NCI-H2029 (cell line): ENCODE data around the gene ATXN2.
"Not testable (repeated sequence)": the region's sequence is repeated elsewhere in the genome, so short reads cannot be mapped to it uniquely, and the experiment has no call there.

Experiments used
- DNase-seq: peaks from one replicate; lab custom pipeline; 2025; lab: John Stamatoyannopoulos, UW

ATXN2 gene

DNA sequence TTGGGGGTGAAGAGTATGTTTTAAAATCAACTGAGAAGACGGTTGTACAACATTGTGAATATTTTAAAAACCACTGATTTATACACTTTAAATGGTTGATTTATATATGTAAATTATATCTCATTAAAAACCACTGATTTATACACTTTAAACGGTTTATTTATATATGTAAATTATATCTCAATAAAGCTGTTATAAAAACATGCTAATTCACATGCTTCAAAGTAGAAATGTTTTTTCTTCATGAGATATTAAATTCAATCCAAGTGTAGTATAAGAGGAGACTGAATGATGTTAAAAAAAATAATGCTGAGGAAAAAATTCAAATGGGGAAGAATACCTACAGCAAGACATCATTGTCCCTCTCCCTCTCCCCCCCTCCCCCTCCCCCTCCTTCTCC is 92.9 kb downstream of the ATXN2 start:
- DNase-seq, result no peak

DNA sequence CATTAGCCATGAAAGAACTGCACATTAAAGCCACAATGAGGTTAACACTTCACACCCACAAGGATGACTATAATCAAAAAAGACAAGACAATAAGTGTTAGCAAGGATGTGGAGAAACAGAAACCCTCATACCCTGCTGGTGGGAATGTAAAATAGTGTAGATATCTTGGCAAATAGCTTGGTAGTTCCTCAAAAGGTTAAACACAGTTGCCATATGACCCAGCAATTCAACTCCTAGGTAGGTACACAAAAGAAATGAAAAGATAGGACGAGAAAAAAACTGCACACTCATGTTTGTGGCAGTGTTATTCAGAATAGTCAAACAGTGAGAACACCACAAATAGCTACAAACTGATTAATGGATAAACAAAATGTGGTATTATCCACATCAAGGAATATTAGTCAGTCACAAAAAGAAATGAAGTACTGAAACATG is 93.5 kb downstream of the ATXN2 start:
- DNase-seq, result no peak

DNA sequence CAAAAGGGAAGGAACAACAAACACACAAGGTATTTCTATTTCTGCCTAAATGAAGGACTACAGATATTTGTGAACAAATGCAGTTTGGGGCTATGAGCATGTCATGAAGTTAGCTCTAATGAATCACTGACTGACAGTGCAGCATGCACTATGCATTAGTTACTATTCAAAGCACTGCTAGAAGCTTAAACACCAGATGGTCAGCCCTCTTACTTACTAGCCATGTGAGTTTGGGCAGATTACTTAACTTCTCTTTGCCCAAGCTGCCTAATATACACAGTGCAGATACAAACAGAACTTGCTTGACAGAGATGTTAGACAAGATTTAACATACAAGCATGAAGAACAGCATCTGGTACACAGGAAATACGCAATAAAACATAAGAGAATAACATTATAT is 96.0 kb downstream of the ATXN2 start:
- DNase-seq, result no peak

DNA sequence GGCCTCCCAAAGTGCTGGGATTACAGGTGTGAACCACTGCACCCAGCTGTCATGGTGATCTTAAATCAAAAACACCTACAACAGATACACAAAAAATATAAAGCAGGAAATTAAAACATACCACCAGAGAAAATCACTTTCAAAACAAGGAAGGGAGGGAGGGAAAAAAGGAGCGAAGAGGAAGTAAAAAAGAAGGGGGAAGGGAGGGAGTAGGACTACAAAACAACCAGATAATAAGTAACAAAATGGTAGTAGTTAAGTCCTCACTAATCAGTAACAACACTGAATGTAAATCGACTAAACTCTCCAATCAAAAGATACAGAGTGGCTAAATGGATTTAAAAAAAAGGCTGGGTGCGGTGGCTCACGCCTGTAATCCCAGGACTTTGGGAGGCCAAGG is 104.4 kb downstream of the ATXN2 start:
- DNase-seq, result no peak

DNA sequence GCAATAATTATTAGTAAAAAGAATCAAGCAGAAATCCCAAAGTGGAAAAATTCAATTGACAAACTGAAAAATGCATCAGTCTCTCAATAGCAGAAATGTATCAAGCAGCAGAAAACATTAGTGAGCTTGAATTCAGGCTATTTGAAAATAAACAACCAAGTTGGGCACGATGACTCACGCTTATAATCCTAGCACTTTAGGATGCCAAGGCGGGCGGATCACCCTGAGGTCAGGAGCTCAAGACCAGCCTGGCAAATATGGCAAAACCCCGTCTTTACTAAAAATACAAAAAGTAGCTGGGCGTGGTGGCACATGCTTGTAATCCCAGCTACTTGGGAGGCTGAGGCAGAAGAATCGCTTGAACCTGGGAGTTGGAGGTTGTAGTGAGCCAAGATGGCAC is 106.1 kb downstream of the ATXN2 start:
- DNase-seq, result not testable (repeated sequence)

DNA sequence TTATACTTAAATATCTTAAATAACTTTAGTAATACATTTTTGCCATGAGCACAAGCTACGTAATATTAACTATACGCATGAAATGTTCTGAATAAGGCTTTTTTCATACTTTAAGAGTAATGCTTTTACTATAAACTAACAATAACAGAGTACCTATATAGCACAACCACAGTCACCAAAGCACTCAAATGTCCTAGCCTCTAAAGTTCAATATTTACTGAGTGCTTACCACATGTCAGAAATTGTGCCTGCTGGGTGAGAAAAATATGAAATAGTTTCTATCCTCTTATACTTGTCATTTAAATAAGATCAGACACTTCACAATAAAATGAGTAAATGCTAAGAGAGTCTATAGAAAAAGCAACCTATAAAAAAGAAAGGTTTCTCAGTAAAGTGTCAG is 110.3 kb downstream of the ATXN2 start:
- no peak for DNase-seq

DNA sequence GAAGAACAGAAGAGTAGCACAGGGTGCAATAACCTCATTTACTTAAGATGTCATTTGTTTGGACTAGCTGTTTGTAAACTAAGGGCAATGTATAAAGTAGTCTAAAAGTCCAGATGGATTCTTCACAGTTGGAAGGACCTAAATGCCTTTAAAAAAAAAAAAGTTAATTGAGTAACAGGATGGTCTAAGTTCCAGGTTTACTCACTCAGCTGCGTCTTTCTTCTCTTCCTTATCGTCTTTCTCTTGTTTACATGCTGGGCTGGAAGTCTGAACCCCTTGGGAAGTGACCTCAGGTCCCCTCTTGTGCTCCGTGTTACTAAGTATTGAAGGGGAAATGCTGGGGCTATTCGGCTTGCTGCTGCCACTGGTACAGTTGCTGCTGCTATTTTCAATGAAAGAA is 110.8 kb downstream of the ATXN2 start:
- DNase-seq, result no peak

DNA sequence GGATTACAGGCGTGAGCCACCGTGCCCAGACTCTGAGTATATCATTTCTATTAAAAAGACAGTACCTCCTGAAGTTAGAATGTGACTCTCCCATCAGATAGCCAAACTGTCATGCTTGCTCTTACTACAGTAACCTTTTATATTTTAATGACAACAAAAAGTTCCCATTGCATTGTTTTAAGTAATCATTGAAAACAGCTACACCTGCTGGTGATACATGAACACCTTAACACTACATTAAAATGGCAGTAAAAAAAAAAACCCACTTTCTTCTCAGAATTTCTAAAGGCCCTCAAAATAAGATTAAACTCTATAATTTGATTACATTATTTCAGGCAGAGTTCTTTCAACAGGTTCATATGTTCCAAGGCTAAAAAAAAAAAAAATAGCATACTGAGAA is 116.7 kb downstream of the ATXN2 start:
- no peak for DNase-seq

DNA sequence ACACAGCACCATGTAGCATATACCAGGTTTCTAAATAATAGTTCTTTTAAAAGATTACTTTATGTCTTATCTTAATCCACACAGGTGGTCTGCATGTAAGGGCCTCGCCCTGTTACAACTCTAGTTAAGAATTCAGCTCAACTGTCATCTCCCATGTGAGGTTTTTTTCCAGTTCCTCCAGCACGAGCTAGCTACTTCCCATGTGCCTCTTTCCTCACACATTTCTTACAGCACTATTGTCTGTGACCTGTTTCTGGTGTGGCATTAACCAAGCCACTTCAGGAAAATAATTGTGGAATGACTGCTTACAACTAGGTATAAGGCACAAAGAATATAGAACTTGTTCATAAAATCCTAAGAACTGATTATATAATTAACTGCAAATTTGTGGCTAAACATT is 127.9 kb downstream of the ATXN2 start:
- no peak for DNase-seq

DNA sequence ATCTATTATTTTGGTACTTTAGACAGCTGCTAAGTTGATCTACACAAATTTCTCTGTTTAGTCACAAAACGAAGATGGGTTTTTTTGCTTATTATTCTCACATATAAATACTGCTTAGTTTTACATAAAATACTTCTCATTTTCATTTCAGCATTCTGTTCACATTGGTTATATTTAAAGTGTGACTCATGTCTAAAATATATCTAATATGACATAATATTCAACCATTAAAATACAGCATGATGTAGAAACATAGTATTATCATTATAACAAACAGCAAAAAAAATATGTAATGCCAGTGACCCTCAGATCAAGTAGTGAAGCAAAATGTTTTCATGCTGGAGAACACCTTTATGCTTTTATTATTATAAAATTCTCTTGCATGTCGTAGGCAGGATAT is 129.7 kb downstream of the ATXN2 start:
- no peak for DNase-seq

DNA sequence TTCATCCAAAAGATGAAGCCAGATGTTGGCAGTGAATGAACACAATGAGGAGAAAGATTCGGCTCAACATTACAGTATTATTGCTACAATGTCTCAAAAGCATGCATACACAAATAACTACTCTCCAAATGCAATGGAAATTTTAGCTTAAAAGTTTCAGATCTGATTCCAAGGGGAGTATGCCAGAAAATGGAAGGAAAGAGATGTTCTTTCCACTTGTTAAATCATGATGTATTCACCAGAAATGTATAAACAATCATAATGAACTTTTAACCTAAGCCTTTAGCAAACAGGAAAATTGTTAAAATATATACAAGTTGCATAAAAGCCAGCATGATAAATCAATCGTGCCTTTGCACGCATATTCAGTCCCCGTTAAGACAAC is 131.3 kb downstream of the ATXN2 start:
- no peak for DNase-seq

DNA sequence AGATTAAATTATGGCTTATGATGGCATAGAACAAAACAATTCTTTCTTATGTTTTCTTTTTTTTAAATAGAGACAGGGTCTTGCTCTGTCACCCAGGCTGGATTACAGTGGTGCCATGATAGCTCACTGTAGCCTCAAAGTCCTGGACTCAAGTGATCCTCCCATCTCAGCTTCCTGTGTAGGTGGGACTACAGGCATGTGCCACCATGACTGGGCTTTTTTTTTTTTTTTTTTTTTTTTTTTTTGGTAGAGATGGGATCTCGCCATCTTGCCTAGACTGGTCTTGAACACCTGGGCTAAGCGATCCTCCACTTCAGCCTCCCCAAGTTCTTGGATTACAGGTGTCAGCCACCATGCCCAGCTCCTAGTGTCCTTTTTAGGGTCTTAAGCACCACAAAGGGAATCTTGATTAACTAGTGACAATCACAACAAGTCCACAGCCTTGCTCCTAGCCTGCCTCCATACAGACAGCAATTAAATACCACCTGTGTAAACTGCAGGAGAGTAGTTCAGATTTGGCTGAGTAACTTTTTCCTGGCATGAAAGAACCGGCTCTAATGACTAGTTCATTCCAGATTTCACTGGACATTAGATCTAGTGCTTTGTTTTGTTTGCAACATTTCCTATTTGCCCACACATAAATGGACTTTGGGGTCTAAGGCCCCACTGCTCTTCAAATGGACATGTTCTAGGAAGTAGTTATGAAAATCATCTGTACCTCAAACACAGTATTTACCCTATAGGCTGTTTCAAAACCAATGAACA is 131.8 kb downstream of the ATXN2 start:
- DNase-seq, result peak; percentile 27

DNA sequence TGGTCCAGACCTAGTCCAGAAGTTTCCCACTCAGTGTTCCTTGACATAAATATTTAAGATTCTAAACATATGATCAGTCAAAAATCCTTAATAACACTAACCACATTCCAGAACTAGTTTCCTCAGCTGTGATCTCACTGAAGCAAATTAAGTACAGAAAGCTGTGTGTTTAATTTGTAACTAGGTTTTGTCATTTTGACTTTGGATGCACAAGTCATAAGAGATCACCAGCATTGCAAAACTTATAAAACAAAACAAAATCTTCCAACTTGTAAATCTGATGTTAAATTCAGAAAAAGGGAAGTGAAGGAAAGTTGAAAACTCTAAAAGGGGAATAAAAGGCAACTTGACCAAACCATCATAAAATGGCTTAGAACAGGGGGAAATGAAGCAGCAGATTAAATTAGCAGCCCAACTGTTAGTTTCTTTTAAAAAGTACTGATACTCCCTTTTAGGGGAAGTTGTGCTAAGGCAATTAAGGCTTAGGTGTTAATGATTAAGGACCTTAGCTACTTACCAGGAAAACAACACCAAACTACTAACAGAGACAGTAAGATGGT is 136.8 kb downstream of the ATXN2 start:
- DNase-seq, result no peak

DNA sequence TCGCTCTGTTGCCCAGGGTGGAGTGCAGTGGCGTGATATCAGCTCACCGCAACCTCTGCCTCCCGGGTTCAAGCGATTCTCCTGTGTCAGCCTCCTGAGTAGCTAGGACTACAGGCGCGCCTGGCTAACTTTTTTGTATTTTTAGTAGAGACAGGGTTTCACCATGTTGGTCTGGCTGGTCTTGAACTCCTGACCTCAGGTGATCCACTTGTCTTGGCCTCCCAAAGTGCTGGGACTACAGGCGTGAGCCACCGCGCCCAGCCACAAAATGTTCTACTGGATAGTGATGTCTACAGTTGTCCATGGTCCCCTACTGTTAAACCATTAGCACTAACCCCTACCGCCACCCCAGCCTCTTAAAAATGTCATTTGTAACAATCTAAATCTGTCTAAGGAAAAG is 139.0 kb downstream of the ATXN2 start:
- DNase-seq, result not testable (repeated sequence)

DNA sequence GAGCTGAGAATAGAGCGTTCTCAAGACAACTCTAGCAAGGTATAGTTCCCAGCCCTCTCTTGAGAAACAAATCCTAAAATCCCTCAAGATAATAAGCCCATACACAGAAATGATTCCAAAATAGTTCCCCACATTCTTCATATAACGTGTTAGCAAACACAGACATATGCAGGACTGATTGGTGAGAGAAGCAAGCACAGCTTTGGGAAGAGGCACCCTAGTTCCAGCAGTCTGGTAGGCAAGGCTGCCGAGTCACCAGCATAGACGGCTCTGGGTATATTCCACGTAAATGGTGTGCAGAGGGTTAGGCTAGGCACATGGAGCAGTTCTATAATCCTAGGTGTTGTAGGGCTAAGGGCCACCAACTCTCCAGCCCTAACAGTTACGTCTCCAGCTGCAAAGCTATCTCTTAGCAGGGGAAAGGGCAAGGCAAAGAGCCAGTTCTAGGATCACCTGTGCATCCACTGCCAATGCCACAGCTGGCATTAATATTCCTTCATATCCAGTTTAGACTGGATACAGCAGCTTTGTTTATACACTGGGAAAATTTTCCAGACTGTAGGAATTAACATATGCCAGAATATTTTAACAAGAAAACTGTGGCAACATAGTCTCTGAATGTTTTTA is 140.5 kb downstream of the ATXN2 start:
- DNase-seq, result no peak

DNA sequence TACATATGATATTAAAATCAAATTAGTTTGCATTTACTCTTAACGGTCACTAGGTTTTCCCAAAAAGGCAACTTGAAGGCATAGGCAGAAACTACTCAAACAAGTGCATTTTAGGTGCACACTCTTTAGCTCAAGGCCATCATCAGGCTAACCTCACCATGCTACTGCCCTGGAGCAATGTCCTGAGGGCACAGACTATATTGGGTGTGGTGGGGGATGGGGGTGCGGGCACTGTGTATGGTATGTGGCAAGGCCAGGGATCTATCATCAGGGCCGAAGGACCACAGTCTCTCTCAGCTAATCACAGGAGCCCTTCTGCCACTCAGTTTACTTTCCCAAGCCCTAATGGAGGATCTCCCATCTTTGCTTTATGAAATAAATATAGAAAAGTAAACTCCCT is 141.5 kb downstream of the ATXN2 start:
- no peak for DNase-seq

DNA sequence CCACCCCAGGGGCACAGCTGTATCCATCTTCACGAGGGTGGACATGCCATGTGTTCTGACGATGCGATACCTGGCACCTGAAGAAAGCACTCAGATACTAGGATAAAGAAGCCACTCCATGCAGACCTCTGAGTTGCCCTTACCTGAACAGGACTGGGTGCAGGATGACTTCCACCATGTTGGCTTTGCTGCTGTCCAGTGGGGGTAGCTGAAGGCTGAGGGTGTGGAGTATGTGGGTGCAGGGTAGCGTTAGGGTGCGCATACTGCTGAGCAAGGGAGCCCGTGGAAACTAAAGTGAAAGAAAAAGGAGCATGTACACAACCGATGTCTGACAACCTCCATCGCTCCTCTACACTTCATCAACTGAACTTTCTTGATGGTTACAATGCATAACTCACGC is 142.0 kb downstream of the ATXN2 start:
- no peak for DNase-seq

DNA sequence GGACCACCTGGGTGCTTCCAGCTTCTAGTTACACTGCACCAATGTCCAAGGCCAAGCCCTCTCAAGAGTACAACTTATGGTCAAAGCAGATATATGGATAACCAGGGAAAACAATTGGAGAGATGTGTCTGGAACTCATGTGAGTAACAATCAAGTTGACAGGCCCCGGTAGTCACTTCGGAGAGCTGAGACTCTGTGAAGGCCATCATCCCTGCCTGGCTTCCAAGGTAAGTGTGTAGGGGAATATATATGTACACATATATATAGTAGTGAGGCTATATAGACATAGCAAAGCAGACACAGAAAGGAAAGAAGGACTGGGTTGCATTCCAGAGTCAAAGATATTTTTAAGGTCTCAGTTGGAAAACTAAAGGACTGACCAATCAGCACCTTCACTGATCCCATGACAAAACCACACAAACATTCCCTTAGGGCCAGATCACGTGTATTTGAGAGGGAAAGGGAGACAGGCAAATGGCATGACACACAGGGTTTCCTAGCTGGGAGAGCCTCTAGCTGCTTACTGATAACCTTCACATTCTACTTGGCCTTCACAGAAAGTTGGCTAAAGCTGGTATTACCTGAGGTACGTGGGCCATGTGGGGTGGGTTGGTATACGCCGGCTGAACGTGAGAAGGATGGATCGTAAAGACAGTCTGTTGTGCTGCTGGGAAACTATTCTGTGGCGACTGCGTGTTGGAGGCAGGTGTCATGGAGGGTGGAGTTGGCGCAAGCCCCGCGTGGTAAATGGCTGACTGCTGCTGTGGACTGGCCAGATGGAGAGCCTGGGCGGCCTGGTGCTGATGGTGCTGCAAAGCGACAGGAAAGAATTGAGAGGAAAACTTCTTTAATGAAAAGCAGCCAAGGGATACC is 143.4 kb downstream of the ATXN2 start:
- DNase-seq, result no peak

DNA sequence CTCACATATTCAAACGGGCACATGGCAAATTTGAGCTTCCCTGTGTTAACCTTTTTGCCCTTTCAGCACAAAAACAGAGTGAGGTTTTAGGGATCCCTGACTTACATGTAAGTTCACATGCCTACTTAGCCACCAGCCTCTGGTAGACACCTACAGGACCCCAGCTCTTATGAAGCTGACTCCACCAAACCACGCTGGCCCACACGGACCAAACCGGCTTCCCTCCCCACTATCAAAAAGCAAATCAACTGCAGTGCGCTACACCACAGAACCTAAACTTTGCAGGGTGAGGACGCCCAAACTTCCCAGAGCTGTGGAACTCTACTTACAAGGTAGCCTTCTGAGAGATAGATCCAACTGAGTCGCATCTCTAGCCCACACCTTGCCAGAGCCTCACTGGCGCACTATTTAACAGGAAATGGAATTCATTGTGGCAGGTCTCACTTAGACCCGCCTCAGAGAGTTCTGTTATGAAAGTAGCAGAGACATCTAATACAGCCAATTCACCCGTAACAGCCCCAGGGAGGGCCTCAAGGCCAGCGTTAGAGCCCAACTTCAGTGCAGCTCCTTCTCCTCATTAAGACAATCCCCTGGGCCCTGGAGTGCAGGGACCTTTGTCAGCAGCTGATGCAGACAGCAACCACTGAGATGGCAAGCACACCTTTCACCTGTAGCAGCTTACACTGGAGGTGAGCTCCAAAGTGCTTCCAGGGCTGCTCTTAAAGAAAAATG is 144.2 kb downstream of the ATXN2 start:
- no peak for DNase-seq

DNA sequence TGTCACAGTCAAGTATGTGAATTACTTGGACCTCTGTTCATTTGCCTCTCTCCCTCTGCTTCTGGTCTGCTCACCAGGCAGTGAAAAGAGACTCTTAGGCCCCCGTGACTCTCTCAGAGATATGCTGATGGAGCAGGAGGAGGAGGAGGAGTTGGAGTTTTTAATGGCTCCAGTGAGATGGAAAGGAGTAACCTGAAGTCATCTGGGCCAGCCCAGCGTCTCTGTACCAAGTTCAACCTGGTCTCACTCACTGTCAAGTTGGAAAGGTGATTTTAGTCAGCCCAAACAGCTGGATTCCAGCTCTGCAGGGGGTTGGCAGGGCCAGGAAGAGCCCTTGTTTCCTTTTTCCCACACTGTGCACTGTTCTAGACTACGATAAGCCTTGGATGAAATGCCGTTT is 144.8 kb downstream of the ATXN2 start:
- no peak for DNase-seq

DNA sequence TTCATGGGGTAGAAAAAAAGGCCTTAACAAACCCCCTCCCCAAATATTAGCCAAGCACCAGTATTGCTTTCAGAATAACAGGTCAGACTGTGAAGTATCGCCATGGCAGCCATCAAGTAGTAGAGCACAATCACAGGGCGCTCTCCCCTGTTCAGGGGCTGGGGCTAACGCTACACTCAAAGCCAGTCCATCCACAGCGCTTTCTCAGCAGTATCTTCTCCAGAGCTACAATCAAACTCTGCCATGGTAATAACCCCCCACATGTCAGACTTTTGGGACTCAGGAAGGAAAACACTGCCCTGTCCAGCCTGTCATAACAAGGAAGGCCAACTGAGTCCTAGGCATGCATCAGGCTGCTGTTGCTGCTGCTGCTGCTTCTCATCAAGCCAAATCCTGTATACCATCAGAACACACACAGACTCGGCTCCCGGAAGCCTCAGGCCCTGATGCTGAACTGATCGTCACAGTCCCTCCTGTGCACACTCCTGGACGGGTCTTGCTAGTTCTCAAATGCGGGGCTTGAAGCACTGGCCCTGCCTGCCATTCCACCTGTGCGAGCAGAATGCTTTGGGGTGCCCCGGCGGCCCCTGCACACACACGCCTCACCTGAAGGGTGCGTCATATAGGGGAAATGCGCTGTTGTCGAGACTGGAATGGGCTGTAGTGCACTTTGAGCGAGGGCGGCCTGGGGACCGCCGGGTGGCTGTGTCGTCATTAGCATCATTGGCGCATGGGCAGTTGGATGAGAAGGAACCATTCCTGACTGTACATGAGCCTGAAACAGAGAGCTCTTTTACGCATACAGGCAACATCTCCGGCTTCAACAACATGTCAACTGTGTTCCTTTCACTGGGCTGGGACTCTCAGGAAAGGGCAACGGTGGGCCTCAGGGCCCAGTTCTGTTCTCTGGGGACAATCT is 145.8 kb downstream of the ATXN2 start:
- DNase-seq, result no peak
